OCI-LY7 (cell line): ENCODE measurements around the gene TXN2.

Experiments
- CTCF ChIP-seq: fragments of 200-600 bp; sonication (generic); conservative IDR thresholded peaks from 2 replicates; pipeline ENCODE4 v1.5.1; 2014; ENCODE audit warnings: mild to moderate bottlenecking, antibody characterized with exemption, low read length, moderate library complexity, mixed read lengths
- EZH2phosphoT487 ChIP-seq: fragments of 200-600 bp; sonication (generic); IDR thresholded peaks from 2 replicates; pipeline ENCODE4 v1.6.1; 2018; ENCODE audit warnings: low read depth, borderline replicate concordance, mild to moderate bottlenecking, mixed run types, antibody characterized with exemption, low read length, moderate library complexity, mixed read lengths

GRCh38 chr22:36512333-36512732, 30.9 kb upstream of the TXN2 start:
- TF ChIP-seq CTCF = no peak
- TF ChIP-seq EZH2phosphoT487 = no peak
